Measurements from ENCODE around the gene WNT11. TPM values are rescaled to one million over a fixed set of nuclear protein-coding genes. Genes with fewer than 3 reads are reported as not detected.

WNT11 gene
- total RNA-seq, 3 donors from 2014 or later = 0.26 TPM; not detected in 2

DNA sequence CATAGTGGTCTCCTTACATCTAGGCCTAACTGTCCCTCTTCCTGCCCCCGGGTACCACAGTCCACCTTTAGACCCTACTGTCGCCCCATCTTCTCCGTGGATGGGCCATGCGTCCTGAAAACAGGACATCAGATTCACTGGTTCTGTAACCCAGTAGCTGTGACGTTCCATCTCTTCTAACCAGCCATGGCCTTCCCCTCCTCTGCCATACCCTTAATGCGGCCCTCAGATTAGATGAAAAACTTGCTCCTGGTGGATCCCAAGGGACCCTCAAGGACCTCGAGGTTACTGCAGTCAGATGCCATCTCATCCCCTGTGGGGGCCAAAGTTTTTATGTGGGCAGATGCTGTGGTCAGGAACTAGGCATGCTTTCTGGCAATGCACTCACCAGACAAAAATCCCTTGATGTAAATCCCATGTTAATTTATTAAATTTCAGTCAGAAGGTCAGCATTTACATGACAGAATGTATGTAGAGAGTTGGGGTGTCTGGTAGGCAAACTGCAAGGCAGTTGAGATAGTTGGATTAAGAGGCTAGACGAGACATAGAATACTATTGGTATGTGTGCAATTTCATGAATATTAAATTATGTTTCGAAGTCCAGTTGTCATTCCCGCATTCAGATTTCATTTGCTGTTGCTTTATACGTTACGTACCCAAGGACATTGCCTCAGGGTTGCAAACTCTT, 64.3 kb downstream of the WNT11 start:
- DNase-seq (no peak), ATAC-seq (no peak)
- H3K27me3 Mint-ChIP-seq (ENCODE audit: low read depth) = no peaks in the 10 kb centered on the region
- no peak overlapping the region for H3K4me3 Mint-ChIP-seq
- H3K4me1 Mint-ChIP-seq (ENCODE audit: low read depth) = no peaks in the 10 kb centered on the region
- peaks cover 6% of the 10 kb centered on the region for H3K36me3 Mint-ChIP-seq (ENCODE audit: insufficient read depth)
- H3K9me3 Mint-ChIP-seq = no peaks in the 10 kb centered on the region

- DNase-seq = no peak
- Mint-ChIP-seq H3K4me1 (ENCODE audit: low read depth) (no peaks in the 10 kb centered on the region), H3K4me3 (no peak overlapping the region), H3K9me3 (no peaks in the 10 kb centered on the region), H3K27me3 (ENCODE audit: low read depth) (no peaks in the 10 kb centered on the region), H3K36me3 (ENCODE audit: insufficient read depth) (peaks cover 6% of the 10 kb centered on the region)
- ATAC-seq = no peak
Observed at GRCh38 chr11:76140912-76141574, 65.3 kb downstream of the WNT11 start.

DNA sequence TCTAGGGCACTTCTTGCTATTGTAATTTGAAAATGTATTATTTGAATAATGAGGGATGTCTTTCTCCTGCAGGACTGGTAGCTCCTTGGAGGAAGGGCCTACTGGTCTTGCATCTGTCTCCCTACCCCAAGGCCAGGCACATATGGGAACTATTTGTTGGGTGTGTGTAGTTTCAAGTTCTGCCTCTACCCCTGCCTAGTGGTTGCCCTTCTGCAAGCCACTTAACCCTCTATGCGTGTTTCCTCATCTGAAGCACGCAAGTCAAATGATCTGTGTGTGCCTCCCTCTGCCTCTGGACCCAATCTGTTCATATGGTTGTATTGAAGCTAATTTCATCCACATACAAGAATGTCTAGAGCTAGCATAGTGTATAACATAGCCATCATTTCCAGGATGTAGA, 67.0 kb downstream of the WNT11 start:
- Mint-ChIP-seq H3K4me1 (ENCODE audit: low read depth) (no peaks in the 10 kb centered on the region), H3K36me3 (ENCODE audit: insufficient read depth) (peaks cover 12% of the 10 kb centered on the region), H3K9me3 (no peaks in the 10 kb centered on the region), H3K27me3 (ENCODE audit: low read depth) (no peaks in the 10 kb centered on the region), H3K4me3 (no peak overlapping the region)
- ATAC-seq = no peak
- DNase-seq = no peak

Other genes with a start within 250 kb of the WNT11 start
- 10 to 100 TPM; 70.5 to 71.7 (median 71.3) TPM for gene THAP12, start 174.6 kb upstream of the WNT11 start, total RNA-seq
- 1 to 10 TPM; 1.9 to 2.2 (median 2.1) TPM for gene GVQW3, start 174.8 kb upstream of the WNT11 start, total RNA-seq
- gene EMSY, start 238.5 kb upstream of the WNT11 start, total RNA-seq = 10 to 100 TPM; 18.2 to 21.3 (median 19.7) TPM

Data from activated T-cell treated with anti-CD3 and anti-CD28 coated beads, Interleukin-2, amount 50 U/mL, for 4 hours (primary cell).